AML-193 (cell line): Measurements from ENCODE around the gene SYN1.
A peak's percentile ranks its signal among the peaks of the same experiment; 100 is the strongest.

Experiments
- DNase-seq, 2 experiments: peaks; one replicate each; lab custom pipeline; 2025; lab: John Stamatoyannopoulos, UW

SYN1 gene

GRCh38 chrX:47596256-47596655 lies 23.4 kb downstream of the SYN1 start:
- DNase-seq: no peak

- no peak for DNase-seq
Observed at GRCh38 chrX:47595716-47596251, 23.9 kb downstream of the SYN1 start.

DNA sequence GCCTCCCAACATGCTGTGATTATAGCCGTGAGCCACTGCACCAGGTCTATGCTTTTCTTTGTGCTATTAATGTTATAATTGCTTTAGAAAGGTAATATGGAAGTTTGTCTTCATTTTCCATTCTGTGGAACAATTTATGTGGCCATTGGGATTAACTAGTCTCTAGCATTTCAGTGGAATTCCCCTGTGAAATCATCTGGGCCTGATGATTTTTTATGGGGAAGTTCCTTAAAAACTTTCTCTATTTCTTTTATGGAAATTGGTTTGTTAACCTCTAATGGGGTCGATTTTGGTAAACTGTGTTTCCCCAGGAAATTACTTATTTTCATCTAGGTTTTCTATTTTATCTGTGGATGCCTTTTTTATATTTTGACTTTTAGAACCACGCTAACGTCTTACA lies 26.1 kb downstream of the SYN1 start:
- no peak for DNase-seq

GRCh38 chrX:47590984-47591383 lies 28.7 kb downstream of the SYN1 start:
- DNase-seq: no peak

GRCh38 chrX:47587906-47588735 lies 31.5 kb downstream of the SYN1 start:
- no peak for DNase-seq

DNA sequence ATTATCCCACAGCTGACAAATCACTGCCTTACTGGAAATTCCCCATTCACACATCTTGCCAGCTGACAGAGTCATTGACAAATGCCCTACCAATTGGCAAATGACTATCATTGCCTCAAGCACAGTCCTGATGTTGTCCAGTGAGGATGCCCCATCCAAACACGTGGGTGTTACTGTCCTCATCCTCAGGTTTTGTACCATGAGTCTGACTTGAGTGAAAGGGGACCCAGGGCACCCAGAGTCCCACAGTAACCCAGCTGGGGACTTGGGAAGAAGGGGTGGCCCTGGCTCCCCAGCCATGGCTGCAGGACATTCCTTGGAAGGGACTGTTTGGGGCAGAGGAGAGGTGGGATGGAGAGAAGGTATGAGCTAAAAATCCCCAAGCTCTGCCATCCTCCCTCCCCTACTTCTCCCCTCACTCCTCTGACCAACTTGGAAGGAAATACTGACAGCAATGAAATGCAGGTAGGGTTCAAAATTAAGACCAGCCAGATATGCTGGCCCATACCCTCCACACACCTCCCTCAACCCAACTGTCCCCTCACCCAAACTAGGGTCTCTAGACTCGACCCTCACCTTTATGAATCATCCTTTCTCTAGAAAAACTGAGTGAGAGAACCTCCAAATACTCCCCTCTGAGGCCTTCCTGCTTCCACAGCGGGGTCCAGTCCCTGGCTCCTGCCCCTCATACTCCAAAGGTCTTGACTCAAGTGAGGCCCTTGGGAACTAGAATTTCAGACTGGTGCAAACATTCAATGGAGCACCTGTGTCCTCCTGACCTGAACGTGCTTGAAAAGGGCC lies 32.4 kb downstream of the SYN1 start:
- no peak for DNase-seq

DNA sequence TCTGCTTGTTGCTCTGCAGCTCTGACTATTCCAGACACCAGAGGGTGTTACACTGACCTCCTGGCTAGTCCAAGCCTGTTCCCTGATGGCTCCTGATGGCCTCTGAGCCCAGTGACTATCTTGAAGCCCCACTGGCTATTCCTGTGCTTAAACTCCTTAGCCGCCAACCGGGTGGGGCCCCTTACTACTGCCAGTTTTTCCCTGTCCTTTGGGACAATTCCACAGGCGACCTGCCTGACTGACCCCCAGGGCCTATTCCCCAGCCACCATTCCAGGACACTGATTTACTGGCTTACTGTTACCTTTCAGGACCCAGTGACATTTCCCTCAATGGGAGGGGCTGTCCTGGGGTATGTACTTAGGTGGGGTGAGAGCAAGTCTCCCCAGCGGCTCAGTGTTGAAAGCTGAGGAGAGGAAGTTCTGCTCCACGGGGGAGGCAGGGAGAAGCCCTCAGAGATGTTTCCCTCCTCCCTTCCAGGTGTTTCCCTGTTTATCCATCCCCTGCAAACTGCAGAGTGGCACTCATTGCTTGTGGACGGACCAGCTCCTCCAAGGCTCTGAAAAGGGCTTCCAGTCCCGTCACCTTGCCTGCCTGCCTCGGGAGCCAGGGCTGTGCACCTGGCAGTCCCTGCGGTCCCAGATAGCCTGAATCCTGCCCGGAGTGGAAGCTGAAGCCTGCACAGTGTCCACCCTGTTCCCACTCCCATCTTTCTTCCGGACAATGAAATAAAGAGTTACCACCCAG lies 33.4 kb downstream of the SYN1 start:
- no peak for DNase-seq

DNA sequence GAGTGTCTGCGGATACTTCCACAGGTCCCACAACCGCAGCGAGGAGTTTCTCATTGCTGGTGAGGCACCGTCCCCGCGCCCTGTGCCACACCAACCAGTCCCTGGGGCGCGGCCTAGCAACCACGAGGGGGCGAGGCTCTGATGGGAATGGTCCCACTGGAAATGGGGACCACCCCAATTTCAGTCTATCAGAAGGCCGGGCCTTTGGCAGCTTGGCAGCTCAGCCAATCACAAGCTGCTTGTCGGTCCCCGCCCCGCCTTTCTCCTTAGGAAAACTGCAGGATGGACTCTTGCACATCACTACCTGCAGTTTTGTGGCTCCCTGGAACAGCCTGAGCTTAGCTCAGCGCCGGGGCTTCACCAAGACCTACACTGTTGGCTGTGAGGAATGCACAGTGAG lies 34.4 kb downstream of the SYN1 start:
- no peak for DNase-seq

DNA sequence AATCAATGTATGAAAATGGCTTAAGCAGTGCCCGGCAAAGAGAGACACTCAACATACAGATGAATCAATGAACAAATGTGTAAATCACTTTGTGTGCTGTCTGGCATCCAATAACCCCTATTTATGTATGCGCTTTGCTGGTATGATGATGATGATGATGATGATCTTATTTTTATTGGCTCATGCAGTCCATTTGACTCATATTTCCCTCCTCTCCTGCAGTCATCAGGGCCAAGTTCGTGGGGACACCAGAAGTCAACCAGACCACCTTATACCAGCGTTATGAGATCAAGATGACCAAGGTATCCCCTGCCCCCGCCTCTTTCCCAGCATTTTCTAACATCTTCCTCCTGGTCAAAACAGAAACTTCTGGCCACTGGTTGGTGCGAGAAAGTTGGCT lies 34.9 kb downstream of the SYN1 start:
- no peak for DNase-seq

GRCh38 chrX:47583240-47583861 lies 36.3 kb downstream of the SYN1 start:
- DNase-seq: no peak

DNA sequence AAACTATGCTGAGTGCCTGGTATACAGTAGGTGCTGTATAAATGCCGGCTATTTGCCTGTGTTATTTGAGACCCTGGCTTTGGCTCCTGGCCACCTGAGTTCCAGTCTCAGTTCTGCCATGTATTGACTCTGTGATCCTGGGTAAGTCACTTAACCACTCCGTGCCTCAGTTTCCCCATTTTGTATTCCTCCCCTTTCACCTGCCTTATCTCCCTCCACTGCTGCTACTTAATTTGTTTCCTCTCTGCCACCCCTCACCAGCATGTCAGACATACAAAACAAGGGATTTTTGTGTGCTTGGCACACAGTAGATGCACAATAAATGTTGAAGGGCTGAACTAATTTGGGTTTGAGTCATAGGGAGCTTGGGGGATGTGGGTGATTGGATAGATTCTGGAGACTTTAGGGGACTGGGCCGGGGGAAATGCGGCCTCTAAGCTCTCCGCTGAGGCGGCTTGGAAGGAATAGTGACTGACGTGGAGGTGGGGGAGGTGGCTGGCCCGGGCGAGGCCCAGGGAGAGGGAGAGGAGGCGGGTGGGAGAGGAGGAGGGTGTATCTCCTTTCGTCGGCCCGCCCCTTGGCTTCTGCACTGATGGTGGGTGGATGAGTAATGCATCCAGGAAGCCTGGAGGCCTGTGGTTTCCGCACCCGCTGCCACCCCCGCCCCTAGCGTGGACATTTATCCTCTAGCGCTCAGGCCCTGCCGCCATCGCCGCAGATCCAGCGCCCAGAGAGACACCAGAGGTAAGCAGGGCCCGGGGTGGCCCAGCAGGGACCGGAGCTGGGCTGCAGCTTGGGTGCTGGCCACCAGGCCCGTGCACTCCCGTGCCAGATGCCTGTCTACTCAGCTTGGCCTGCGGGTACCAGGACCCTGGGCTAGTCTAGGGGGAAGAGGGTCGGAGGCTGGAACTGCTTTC lies 37.7 kb downstream of the SYN1 start, which contains the start of gene TIMP1:
TSS of gene TIMP1 (plus strand) at position 706 of the 917 bp plus-strand sequence. CDS start 980 bp downstream, outside the sequence.
- peak; percentile 63 to 85 for DNase-seq

DNA sequence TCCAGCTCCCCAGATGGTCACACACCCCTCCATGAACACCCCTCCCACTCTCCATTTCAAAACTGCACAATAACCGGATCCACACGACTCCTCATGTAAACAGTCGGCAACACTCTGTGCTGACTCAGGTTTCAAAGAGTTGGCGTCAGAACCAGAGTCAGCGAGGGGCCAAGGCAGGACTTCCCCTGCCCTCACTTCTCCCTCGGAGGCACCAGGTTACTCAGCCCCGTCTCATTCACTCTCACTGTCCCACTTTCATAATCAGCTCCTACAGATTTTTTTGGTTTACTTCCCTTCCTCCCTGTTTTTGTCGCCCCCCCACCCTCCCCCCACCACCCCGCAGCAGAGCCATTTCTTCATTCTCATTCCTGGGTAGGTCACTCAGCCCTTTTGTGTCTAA lies 40.1 kb downstream of the SYN1 start:
- no peak for DNase-seq

DNA sequence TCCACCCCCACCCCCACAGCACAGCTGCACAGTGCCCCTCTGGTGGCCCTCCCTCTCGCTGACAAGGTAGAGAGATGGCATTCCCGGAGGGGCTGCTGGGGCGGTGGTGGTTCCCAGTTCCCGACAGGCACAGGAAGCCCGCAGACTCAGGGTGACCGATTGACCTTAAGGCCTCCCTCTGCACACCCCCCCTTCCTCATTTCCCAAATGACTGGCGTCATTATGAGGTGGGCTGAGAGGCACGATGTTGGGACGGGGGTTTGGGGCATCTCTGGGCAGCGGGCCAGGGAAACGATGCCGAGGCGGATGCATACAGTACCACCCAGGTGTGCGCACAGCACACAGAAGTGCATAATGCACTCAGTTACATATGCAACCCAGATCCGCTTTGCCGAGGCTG lies 41.0 kb downstream of the SYN1 start:
- no peak for DNase-seq

- DNase-seq: no peak
Observed at GRCh38 chrX:47577901-47578300, 41.8 kb downstream of the SYN1 start.

DNA sequence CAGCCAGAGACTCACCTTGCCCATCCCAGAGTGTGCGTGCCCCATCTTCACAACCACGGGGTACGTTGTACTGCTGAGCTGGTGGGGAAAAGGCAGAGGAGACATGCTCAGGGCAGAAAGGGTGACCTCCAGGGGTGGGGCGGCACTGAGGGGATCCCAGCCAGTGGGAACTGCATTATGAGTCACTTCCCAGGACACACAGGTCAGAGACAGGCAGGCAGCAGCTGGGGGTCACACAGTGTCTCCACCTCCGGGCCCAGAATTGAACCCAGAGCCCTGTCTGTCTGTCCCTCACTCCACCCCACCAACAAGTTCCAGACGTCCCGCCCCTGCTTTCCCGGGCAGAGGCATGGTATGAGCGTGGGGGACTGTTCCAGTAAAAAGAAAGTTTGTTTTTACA lies 42.2 kb downstream of the SYN1 start:
- no peak for DNase-seq

GRCh38 chrX:47576021-47576898 lies 43.4 kb downstream of the SYN1 start:
- no peak for DNase-seq

GRCh38 chrX:47574547-47575301 lies 44.9 kb downstream of the SYN1 start:
- DNase-seq: no peak

DNA sequence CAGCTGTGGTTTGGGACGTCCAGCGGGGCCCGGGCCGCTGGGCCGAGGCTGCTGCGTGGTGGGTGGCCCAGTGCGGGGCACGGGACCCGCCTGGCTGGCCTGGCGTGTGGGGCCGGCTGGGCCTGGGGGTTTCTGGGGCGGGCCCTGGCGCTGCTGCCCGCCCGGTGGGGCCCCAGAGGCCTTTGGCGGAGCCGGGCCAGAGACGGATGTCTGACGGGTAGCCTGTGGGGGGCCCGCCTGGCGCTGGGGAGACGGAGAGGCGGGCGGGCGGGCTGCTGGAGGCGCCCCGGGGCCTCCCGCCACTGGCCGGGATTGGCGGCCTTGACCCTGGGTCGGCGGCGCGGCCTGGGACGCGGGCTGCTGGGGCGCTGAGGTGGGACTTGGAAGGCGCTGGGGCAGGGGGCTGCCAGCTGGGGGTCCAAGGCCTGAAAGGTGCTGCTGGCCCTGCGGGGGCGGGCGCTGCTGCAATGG lies 45.5 kb downstream of the SYN1 start:
- DNase-seq: no peak
